ENCODE measurements around the gene DISP3. TPM values are rescaled to one million over a fixed set of nuclear protein-coding genes. Genes with fewer than 3 reads are reported as not detected.

The DISP3 gene
- total and polyA plus RNA-seq, 9 donors: 0.08 to 0.36 (median 0.23) TPM; not detected in 5

DNA sequence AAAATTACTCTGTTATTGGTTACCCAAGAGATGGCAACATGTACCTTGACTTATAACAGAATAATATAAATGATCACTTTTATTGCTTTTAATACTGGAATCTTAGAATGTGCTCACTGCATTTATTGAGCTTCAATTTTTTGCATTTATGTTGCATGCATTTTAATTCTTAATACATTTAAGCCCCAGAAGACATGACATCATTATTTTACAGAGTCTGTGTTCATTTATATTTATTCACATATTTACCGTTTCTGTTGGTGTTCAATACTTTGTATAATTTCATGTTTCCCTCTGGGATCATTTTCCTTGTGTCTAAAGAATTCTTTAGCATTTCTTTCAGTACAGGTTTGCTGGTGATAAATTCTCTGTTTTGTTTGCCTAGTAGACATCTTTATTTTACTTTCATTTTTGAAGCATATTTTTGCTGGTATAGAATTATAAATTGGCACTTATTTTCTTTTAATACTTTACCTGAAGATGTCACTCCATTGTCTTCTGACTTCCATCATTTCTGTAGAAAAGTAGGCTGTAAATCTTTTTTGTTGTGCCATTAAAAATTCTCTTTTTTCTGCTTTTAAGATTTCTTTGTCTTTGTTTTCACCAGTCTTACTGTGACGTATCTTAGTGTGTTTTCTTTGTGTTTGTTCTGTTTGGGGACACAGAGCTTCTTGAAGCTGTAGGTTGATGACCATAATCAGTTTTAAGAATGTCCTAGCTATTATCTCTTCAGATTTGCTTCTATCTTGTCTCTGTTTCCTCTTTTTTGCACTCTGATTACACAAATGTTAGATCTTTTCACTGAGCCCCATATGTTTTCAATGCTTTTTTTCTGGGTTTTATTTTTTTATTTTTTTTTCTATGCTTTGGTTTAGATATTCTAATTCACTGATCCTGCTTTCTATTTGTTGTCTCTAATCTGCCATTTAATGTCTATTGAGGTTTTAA, 26.9 kb downstream of the DISP3 start:
- TF ChIP-seq POLR2A (IDR thresholded peaks at IDR 0.05) (no peak), EP300 (IDR thresholded peaks at IDR 0.05) (no peak)
- TF ChIP-seq, protein P1, sequence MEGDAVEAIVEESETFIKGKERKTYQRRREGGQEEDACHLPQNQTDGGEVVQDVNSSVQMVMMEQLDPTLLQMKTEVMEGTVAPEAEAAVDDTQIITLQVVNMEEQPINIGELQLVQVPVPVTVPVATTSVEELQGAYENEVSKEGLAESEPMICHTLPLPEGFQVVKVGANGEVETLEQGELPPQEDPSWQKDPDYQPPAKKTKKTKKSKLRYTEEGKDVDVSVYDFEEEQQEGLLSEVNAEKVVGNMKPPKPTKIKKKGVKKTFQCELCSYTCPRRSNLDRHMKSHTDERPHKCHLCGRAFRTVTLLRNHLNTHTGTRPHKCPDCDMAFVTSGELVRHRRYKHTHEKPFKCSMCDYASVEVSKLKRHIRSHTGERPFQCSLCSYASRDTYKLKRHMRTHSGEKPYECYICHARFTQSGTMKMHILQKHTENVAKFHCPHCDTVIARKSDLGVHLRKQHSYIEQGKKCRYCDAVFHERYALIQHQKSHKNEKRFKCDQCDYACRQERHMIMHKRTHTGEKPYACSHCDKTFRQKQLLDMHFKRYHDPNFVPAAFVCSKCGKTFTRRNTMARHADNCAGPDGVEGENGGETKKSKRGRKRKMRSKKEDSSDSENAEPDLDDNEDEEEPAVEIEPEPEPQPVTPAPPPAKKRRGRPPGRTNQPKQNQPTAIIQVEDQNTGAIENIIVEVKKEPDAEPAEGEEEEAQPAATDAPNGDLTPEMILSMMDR (IDR thresholded peaks at IDR 0.05): no peak
- WGBS, 3 donors: 86 to 92% (median 87%) methylated on average over 2 of the region's 2 CpGs
- intact Hi-C loops (cut with DNase I): no loop called here
- H3K27ac ChIP-seq: no peak overlapping the region
- no peak for DNase-seq
- H3K4me1 ChIP-seq (ENCODE audit: insufficient read depth): no peaks in the 10 kb centered on the region
- no peaks in the 10 kb centered on the region for H3K27me3 ChIP-seq
- no peaks in the 10 kb centered on the region for H3K9me3 ChIP-seq
- H3K36me3 ChIP-seq: no peaks in the 10 kb centered on the region
- no peak overlapping the region for H3K4me3 ChIP-seq

DNA sequence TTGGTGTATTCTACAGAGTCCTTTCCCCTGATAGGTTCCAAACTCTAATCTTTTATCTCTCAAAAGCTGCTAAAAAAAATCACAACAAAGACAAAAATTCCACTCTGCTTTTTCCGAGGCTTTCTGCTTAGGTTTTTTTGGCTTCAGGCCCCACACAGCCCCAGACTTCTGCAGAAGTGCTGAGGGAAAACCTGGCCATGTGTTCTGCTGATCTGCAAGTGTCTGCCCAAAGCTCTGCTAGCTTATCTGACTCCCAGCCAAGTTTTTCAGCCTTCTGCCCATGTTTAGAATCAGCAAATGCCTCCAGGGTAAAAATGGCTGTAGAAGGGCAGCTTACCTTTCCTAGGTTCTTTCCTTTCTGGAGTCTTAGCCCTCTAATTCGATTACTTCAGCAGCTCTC, 28.4 kb downstream of the DISP3 start:
- Histone ChIP-seq H3K27ac (no peak overlapping the region), H3K4me3 (no peak overlapping the region), H3K36me3 (no peaks in the 10 kb centered on the region), H3K9me3 (no peaks in the 10 kb centered on the region), H3K27me3 (no peaks in the 10 kb centered on the region), H3K4me1 (ENCODE audit: insufficient read depth) (no peaks in the 10 kb centered on the region)
- WGBS, 3 donors: 54 to 73% (median 67%) methylated on average over 2 of the region's 2 CpGs
- no peak for DNase-seq
- TF ChIP-seq EP300 (IDR thresholded peaks at IDR 0.05) (no peak), POLR2A (IDR thresholded peaks at IDR 0.05) (no peak)
- TF ChIP-seq, protein P1 (IDR thresholded peaks at IDR 0.05): no peak
- intact Hi-C loops (cut with DNase I): no loop called here

DNA sequence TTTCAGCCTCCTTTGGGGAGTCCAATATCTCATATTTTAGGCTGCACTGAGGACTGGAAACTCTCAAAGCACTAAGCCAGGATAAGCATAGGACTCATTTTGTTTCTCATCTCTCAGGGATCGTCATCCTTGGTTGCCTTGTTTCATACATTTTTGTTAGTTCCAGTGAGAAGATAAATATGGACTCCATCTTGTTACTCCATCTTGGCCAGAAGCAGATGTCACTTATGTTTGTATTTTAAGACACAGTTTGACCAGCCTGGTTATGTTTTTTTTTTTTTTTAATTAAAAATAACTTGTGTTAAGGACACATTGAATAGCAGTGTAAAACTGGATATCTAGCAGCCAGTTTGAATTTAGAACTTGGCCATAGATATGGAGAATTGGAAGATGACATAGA, 34.7 kb downstream of the DISP3 start:
- no peak overlapping the region for H3K27ac ChIP-seq
- WGBS, 3 donors: 88 to 100% (median 91%) methylated on average over 1 of the region's 1 CpG
- no peak for DNase-seq
- intact Hi-C loops (cut with DNase I): no loop called here
- no peaks in the 10 kb centered on the region for H3K4me1 ChIP-seq (ENCODE audit: insufficient read depth)
- H3K4me3 ChIP-seq: no peak overlapping the region
- H3K36me3 ChIP-seq: no peaks in the 10 kb centered on the region
- H3K9me3 ChIP-seq: no peaks in the 10 kb centered on the region
- H3K27me3 ChIP-seq: no peaks in the 10 kb centered on the region
- TF ChIP-seq, protein P1 (IDR thresholded peaks at IDR 0.05): no peak
- TF ChIP-seq EP300 (IDR thresholded peaks at IDR 0.05) (no peak), POLR2A (IDR thresholded peaks at IDR 0.05) (no peak)

DNA sequence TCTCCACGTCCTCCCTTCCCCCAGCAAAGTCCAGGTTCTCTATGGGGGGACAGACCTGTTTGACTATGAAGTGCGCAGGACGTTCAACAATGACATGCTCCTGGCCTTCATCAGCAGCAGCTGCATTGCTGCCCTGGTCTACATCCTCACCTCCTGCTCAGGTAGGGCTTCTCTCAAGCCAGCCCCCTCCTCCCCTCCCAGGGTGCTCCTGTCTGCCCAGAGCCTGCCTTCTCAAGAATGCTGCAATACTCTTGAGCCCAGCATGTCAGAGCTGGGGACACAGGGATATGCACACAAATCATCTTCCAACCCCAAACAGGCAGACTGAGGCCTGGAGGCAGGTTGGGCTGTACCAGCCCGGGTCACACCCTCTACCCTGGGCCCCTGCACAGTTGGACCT, 35.4 kb downstream of the DISP3 start:
- TF ChIP-seq, protein P1 (IDR thresholded peaks at IDR 0.05): no peak
- no peak for TF ChIP-seq POLR2A (IDR thresholded peaks at IDR 0.05)
- no peak for TF ChIP-seq EP300 (IDR thresholded peaks at IDR 0.05)
- no peak for DNase-seq
- H3K4me1 ChIP-seq (ENCODE audit: insufficient read depth): no peaks in the 10 kb centered on the region
- no peaks in the 10 kb centered on the region for H3K9me3 ChIP-seq
- no peak overlapping the region for H3K27ac ChIP-seq
- intact Hi-C loops (cut with DNase I): no loop called here
- 81 to 92% (median 81%) methylated on average over 4 of the region's 4 CpGs for WGBS, 3 donors
- no peaks in the 10 kb centered on the region for H3K27me3 ChIP-seq
- no peak overlapping the region for H3K4me3 ChIP-seq
- H3K36me3 ChIP-seq: no peaks in the 10 kb centered on the region

Data from ovary (tissue), 9 donors.